GM06990 (cell line): Measurements from ENCODE around the gene TMEM151B.
A peak's percentile ranks its signal among the peaks of the same experiment; 100 is the strongest.

ENCODE experiments used
- DNase-seq: peaks from one replicate; pipeline ENCODE4 v3.0.0-alpha.2; 2011; ENCODE audit not compliant: insufficient read length; ENCODE audit errors: extremely low read depth
- H3K27me3 ChIP-seq: replicated peaks from 2 replicates; pipeline ENCODE4 v1.6.0; 2011; ENCODE audit warnings: low read length; ENCODE audit not compliant: control insufficient read depth, insufficient read depth
- H3K36me3 ChIP-seq: 2 replicates; pipeline ENCODE4 v1.5.1; 2011; ENCODE audit warnings: low read length; ENCODE audit not compliant: control insufficient read depth, insufficient read depth
- H3K4me3 ChIP-seq: replicated peaks from 2 replicates; pipeline ENCODE4 v1.5.1; 2011; ENCODE audit warnings: low read depth, mild to moderate bottlenecking, control low read depth, low read length
- TF ChIP-seq, protein P1 (sequence below): IDR thresholded peaks from 2 replicates; pipeline ENCODE4 v1.5.1; 2011; ENCODE audit warnings: low read length, control low read depth, mild to moderate bottlenecking, inconsistent platforms; ENCODE audit not compliant: insufficient read depth, poor library complexity, severe bottlenecking

TMEM151B gene

DNA sequence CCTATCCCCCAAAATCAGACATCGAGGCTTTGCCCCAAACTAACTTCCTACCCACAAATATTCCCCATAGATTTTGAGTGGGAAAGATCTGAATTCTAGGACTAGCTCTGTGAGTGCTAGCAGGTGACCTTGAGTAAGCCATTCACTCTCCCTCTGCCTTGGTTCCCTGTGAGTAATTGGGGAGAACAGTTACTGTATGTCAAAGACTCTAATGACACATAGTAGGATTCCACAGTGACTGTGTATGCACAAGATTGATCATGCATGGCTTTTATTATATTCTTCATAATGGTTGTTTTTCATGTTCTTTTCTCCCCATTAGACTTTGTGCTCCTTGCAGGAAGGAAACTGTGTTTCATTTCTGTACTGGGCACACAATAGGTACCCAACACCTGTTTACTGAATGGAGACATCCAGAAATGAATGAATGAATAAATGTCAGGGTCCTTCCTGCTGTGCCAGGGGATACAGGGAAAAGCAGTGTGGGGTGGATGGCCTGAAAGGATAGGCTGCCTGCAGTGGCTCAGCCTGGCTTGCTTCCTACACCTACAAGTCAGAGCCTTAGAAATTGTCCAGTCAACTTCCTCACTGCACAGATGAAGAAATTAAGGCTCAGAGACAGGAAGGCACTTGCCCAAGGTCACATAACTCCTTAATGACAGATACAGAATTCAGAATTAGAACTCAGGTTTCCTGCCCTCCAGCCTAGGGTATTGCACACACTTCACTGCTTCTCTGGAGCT is 901 bp upstream of the TMEM151B start:
- Histone ChIP-seq H3K4me3 (no peak overlapping the region), H3K36me3 (no peaks in the 10 kb centered on the region), H3K27me3 (peaks cover 5% of the 10 kb centered on the region; the same call in 1 of the 2 replicates)
- TF ChIP-seq, protein P1, sequence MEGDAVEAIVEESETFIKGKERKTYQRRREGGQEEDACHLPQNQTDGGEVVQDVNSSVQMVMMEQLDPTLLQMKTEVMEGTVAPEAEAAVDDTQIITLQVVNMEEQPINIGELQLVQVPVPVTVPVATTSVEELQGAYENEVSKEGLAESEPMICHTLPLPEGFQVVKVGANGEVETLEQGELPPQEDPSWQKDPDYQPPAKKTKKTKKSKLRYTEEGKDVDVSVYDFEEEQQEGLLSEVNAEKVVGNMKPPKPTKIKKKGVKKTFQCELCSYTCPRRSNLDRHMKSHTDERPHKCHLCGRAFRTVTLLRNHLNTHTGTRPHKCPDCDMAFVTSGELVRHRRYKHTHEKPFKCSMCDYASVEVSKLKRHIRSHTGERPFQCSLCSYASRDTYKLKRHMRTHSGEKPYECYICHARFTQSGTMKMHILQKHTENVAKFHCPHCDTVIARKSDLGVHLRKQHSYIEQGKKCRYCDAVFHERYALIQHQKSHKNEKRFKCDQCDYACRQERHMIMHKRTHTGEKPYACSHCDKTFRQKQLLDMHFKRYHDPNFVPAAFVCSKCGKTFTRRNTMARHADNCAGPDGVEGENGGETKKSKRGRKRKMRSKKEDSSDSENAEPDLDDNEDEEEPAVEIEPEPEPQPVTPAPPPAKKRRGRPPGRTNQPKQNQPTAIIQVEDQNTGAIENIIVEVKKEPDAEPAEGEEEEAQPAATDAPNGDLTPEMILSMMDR, result no peak
- no peak for DNase-seq

DNA sequence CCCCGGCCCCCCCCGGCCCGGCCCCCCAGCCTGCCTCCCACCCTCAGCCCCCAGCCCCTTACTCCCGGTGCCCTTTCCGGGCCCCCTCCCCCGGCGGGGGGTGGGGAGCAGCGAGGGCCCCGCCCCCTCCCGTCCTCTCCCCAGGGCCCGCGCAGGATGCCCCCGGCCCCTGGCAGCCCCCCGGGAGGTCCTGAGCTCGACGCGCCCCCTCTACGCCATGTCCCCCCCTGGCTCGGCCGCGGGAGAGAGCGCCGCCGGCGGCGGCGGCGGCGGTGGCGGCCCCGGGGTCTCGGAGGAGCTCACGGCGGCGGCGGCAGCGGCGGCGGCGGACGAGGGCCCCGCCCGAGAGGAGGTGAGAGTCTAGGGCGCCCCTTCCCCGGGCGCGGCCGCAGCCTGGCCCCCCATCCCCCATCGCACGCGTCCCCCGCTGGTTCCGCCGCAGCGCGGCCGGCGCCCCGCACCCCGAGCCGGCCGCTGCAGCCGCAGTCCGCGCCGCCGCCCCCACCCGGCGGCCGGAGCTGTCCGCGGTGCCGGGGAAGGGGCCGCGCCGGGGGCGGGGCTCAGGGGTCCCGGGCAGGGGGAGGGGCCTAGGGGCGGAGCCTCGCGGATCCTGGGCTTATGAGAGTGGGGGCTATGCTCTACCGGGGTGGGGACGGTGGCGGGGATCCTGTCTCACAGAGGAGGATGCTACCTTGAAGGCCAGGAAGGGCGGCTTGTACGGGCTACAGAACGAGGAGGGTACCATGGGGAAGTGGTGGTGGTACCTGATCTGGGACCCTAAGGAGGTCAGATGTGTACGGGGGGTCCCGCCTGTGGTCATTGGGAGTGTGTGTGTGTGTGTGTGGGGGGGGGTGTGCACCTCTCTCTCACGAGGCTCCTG is 516 bp downstream of the TMEM151B start:
- peak overlapping the region; percentile 22 for H3K4me3 ChIP-seq
- TF ChIP-seq, protein P1, result no peak
- H3K36me3 ChIP-seq, result no peaks in the 10 kb centered on the region
- peaks cover 5% of the 10 kb centered on the region; the same call in 1 of the 2 replicates for H3K27me3 ChIP-seq
- no peak for DNase-seq

- H3K36me3 ChIP-seq, result no peaks in the 10 kb centered on the region
- no peak overlapping the region for H3K4me3 ChIP-seq
- peaks cover 5% of the 10 kb centered on the region; the same call in 1 of the 2 replicates for H3K27me3 ChIP-seq
- TF ChIP-seq, protein P1, result no peak
- DNase-seq, result no peak
These were observed 1.1 kb downstream of the TMEM151B start for GRCh38 chr6:44271406-44271723.

- DNase-seq, result no peak
- TF ChIP-seq, protein P1, result no peak
- peaks cover 5% of the 10 kb centered on the region; the same call in 1 of the 2 replicates for H3K27me3 ChIP-seq
- H3K36me3 ChIP-seq, result no peaks in the 10 kb centered on the region
- H3K4me3 ChIP-seq, result no peak overlapping the region
These were observed 1.7 kb downstream of the TMEM151B start for GRCh38 chr6:44271914-44272313.

DNA sequence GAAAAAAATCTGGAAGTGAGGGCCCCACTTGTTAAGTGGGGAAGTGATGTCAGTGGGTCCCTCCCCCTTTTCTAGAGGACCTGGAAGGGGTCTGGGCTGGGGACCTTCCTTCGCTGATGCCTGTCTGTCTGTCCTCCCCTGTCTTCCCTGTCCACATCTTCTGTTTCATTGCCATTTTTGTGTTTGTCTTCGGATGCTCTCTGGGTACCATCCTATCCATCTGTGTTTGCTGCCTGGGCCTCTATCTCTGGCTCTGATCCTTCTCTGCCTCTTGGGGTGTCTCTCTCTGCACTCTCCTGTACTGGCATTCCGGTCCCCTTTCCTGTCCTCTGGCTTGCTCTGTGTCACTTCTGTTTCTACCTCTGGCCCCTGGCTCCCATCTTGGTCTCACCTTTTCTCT is 2.3 kb downstream of the TMEM151B start:
- no peaks in the 10 kb centered on the region for H3K36me3 ChIP-seq
- no peak overlapping the region for H3K4me3 ChIP-seq
- H3K27me3 ChIP-seq, result peaks cover 5% of the 10 kb centered on the region; the same call in 1 of the 2 replicates
- TF ChIP-seq, protein P1, result no peak
- no peak for DNase-seq
